ENCODE results near the gene ADAM12.

The ADAM12 gene

DNA sequence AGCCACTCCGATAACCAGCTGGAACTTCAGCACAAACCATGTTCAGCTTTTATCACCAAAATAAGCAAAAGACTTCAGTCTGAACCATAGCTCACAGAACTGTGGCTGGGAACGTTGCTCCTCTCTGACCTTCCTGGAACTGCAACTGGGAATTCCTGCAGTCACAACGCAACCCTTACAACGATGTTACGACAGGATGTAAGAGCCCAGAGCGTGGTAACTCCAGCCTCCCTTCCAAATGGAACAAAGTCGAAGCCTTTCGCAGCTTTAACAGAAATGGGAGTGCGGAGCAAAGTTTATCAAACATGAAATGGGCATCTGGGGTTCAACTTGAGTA lies 162.6 kb downstream of the ADAM12 start:
- no peak for FAIRE-seq
- no peak for TF ChIP-seq POLR2A (IDR thresholded peaks at IDR 0.05; ENCODE audit: low read depth, low read length)
- no peak for DNase-seq (ENCODE audit: insufficient read length, low spot score)

DNA sequence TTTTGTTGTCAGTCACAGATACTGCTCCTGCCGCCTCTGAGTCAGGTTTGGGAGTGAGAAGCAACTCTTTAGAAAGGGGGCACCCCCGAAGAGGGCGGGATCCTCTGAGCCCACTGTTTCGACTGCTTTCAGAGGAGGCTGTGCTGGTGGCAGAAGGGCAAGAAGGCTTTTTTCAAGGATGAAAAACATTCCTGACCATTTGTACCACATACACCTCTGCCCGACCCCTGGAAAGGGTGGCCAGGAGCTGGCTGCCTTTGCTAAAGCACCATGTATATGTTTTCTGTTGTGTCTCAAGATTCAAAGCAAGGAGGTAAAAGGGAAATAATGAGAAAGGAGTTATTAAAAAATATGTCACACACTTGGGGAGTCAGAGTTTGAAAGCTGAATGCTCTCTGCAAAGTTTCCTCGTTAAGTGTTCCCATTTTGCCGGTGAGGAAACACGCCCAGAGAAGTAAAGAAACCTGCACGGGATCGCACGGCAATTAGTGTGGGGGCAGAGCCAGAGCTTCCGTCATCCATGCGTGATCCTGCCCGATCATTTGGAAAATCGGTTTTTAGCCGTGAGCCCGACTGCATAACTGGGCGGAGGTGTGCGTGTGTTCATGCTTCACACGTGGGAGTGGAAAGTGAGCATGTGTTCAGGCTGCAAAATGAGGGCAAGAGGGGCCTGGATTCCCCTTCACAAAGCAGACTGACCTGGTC lies 163.2 kb downstream of the ADAM12 start:
- FAIRE-seq (no peak), DNase-seq (ENCODE audit: insufficient read length, low spot score) (no peak)
- no peak for TF ChIP-seq POLR2A (IDR thresholded peaks at IDR 0.05; ENCODE audit: low read depth, low read length)

DNA sequence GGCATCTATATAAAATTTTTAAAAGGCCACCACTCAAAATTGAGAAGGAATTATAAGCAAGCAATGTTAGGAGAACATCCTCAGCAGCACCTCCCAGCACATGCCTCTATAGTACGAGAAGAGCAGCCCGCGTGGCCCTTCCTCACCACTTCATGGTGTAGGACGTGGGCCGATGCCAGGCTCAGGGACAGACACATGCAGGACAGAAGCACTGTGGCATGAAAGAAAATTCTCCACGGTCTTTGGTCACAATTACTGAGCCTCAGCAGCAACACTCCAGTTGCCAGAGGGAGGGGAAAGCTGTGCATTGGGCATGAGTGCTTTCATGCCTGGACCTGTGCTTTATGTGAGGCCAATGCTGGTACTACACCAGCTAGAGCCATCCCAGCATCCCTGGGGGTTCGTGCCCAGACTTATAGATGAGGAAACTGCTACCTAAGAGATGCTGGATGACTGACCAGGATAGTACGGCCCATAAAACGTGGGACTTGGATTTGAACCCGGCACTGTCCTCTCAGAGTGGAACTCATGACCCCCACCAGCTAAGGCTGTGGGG lies 164.7 kb downstream of the ADAM12 start:
- FAIRE-seq: no peak
- TF ChIP-seq POLR2A (IDR thresholded peaks at IDR 0.05; ENCODE audit: low read depth, low read length): no peak

DNA sequence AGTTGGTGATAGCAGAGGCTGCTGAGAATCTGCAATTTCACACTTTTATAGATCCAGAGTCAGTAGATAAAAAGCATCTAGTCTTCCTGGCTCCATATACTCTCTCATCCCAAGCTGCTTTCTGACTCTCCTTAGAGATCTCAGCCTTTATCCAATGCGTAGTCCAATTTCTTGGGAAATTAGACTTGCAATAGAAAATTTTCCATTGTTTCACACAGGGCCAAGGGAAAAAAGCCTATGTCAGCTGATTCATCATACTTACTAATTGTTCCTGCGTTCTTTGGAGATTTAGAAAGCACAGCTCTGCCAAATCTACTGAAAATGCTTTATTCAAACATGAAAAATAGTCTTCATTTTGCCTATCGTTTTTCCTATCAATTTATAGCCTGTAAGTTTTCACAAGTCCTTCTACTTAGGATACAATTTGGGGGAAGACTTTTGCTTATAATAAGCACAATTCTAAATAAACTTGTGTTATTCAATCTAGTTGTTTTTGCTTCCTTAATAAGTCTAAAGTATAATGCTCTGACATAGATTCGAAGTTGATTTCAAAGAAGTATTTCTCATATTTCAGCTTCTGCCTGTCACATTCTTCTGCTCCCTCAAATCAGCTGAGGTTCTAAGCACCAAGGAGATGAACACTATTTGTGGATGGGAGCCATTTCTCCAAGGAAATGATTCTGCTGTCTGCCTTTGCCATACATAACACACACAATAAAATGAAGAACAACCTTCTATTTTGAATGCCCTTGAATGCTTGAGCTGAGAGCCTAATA lies 165.4 kb downstream of the ADAM12 start:
- DNase-seq (ENCODE audit: insufficient read length, low spot score) (no peak), FAIRE-seq (no peak)
- TF ChIP-seq POLR2A (IDR thresholded peaks at IDR 0.05; ENCODE audit: low read depth, low read length): no peak

More for the DNA sequence above, 164.7 kb downstream of the ADAM12 start:
- no peak for DNase-seq (ENCODE audit: insufficient read length, low spot score)

DNA sequence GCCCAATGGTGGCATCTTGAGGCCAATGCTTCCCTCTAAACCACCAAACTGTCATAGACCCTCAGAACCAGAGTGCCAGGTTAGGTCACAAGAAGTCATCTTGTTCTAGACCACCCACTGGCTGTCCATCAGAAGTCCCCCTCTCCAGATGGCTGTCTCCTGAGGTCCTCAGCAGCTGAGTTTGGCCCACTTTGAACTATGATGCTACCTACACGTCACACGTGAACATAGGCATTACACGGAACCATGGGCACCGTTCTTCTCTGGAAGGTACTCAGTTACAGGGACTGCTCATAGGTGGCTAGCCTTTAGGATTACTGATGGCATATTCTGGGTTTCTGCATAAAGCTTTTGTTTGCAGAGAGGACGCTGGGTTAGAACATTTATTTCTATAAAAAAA lies 166.4 kb downstream of the ADAM12 start:
- DNase-seq (ENCODE audit: insufficient read length, low spot score) (no peak), FAIRE-seq (no peak)
- TF ChIP-seq POLR2A (IDR thresholded peaks at IDR 0.05; ENCODE audit: low read depth, low read length): no peak

DNA sequence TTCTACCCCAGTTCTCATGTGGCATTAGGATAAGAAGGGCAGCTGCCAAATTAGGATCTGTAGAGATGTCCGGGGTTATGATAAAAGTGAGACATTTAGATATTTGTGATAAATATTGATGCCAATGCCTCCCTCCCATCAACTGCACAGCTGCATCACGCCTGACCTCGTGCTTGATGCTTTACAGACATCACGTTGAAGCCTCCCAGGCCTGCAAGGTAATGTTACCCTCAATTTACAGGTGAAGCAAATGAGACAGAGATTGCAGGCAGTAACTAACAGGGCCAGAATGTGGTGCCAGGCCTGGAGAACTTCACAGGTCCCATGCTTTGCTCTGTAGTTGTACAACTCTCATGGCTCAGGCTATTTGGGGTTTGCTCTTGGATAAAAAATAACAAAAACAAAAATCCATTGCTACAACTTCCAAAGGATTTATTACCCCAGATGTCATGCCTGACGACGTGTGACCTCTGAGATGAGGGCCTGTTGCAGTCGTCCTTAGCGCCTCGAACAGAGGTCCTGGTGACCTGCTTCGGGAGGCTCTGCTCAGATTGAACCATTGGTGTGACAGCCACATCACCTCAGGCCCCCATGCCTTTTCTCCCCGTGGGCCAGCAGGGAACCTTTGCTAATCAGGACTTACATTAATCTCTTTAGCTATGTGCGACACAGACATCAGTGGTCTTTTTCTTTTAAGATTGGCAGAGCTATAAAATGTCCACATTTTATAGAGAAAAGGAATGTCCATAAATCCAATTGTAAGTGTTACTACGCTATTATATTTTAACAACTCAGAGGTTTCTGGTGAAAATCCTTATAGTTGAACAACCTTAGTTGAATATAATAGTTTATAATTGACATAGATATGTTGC lies 169.3 kb downstream of the ADAM12 start:
- no peak for FAIRE-seq

DNA sequence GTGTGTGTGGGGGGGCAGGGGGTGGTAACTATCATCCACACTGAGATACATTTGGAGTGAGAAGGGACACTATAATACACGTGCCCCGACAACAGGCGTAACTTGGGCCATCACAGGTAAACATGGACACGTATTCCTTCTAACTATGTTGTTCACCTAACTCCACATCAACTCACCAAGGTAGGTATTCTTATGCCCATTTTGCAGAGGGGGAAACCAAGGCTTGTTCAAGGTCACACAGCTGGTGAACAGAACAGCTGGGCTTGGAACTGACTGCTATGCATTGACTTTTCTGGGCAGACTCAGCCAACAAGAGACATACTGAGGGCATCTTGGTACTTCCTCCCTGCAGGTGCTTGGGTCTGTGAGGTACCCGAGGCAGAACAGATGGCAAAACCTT lies 170.1 kb downstream of the ADAM12 start:
- DNase-seq (ENCODE audit: insufficient read length, low spot score) (no peak), FAIRE-seq (no peak)
- TF ChIP-seq POLR2A (IDR thresholded peaks at IDR 0.05; ENCODE audit: low read depth, low read length): no peak

More for the DNA sequence above, 169.3 kb downstream of the ADAM12 start:
- TF ChIP-seq POLR2A (IDR thresholded peaks at IDR 0.05; ENCODE audit: low read depth, low read length): no peak
- no peak for DNase-seq (ENCODE audit: insufficient read length, low spot score)

DNA sequence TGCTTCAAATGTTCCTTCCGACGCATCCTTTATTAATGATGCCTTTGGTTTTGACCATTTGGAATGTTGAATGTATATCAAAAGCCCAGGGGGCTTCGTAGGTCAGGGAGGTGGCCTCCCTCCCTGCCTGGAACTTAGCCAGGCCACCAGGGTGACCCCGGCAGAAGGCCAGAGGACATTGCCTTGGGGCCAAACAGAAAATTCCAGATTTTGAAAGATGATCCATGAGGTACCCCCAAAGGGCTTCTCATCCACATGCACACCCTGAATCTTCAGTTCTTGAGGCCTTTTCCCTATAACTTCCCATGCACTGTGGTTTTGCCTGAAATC lies 171.7 kb downstream of the ADAM12 start:
- FAIRE-seq (no peak), DNase-seq (ENCODE audit: insufficient read length, low spot score) (no peak)
- TF ChIP-seq POLR2A (IDR thresholded peaks at IDR 0.05; ENCODE audit: low read depth, low read length): no peak

DNA sequence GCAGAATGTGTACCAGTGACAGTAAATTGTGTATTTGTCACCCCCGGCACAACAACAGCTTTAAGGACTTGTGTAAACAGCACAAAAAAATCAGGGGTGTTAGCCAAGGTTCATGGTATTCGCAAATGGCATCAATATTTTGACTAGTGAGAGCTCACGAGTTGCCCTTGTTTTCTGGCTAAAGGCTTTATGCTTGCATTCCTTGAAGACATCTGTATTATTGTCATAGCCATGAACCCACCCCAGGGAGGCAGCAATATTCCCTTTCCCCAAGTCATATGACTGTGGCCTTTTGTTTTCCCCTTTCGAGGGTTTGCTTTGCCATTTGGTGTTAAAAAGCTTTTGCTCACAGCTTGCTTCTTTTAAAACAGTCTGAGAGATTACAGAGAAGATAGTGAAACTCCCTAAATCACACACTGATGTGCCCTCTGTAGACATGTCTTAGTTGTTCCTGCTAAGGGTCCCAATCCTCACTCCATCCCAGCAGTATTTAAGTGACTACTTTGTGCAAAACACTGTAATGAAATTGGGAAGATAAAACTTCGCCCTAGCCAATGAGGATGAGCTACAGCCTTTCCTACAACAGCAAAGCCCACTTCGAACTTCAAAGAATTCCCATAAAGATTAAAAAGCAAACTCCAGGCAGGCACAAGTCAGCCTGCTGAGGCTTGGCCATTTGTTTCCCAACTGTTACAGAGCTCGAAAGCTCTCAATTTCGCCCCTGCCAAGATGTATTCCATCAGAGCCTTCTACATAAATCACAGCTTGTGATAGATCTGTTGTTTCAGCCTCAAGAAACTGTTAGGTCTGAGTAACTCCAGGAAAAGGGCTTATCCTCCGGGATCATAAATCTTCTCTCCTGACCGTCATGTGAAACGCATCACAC lies 172.3 kb downstream of the ADAM12 start:
- peak; percentile 61 for FAIRE-seq

DNA sequence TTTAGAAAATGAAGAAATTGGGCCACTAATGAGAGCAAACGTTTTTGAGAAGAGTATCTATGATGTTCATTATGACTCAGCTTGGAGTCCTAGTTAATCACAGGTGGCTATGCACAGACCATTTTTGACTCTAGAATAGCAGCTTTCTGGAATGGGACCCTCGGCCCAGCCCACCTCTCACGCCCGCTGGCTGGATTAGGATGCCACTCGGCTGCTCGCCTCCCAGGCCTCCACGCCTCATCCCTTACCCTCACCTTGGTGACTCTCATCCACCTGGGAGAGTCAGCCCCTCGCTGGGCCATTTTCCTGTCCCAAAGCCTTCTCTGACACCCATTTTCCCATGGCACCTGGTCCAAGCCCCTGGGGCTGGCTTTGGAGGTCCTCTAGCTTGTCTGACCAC lies 173.6 kb downstream of the ADAM12 start:
- TF ChIP-seq POLR2A (IDR thresholded peaks at IDR 0.05; ENCODE audit: low read depth, low read length): no peak
- no peak for FAIRE-seq
- no peak for DNase-seq (ENCODE audit: insufficient read length, low spot score)

More for the DNA sequence above, 172.3 kb downstream of the ADAM12 start:
- no peak for TF ChIP-seq POLR2A (IDR thresholded peaks at IDR 0.05; ENCODE audit: low read depth, low read length)
- no peak for DNase-seq (ENCODE audit: insufficient read length, low spot score)

DNA sequence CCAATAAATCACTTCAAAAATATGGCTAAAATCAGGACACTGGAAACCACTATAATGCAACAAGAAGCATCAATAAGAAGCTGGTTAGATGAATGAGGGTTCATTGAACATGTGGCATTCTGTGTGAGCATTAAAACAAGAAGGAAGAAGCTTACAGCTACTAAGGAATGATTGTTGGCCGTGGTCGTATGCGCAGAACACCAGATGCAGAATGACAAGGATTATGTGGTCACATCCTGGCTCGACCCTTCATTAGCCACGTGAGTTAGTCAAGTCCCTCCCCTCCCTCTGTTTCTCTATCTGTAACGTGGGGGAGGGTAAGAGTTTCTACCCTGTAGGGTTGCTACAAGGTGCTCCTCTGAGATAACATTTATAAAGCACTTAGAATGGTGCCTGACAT lies 174.3 kb downstream of the ADAM12 start:
- no peak for TF ChIP-seq POLR2A (IDR thresholded peaks at IDR 0.05; ENCODE audit: low read depth, low read length)
- DNase-seq (ENCODE audit: insufficient read length, low spot score): no peak
- no peak for FAIRE-seq

DNA sequence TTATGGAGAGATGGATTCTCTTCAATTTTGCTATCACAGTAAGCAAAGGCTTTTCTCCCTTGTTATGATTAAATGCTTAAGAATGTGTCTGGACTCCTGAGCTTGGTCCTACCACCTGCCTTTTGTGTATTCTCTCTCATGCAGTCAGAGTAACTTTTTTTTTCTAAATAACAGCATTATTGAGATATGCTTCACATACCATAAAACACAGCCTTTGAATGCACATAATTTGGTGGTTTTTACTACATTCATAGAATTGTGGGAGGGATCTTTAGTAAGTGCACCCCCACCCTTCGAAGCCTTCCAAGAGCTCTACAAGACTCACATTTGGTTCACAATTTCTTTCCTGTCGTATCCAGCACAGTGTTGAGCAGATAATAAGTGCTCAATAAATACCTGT lies 175.5 kb downstream of the ADAM12 start:
- FAIRE-seq: peak; percentile 48
- DNase-seq (ENCODE audit: insufficient read length, low spot score): no peak
- TF ChIP-seq POLR2A (IDR thresholded peaks at IDR 0.05; ENCODE audit: low read depth, low read length): no peak

DNA sequence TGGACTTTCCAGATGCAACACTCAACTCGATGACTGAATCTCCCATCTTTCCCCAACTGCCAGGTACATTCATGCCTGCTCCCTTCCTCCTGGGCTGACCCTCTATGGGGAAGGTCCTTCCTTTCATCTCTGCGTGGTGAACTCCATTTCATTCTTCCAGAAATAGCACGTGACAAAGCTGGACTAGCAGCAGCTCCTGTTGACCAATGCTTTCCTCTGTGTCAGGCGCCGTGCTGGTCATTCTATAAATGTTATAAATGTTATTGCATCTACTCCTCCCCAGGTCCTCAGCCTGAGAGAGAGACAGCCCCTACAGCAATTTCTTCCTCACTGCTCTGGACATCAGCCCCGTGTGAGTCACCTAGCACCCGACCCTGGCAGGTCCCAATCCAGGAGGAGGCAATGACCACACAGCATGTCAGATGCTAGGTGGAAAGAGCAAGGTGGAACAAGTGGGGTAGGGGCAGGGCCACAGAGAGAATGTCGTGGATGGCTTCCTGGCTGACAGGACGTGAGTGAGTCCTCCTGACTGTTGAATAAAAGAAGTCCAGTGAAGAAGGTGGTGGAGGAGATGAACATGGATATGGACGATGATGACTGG lies 178.1 kb downstream of the ADAM12 start:
- DNase-seq (ENCODE audit: insufficient read length, low spot score): no peak

More for the DNA sequence above, 178.1 kb downstream of the ADAM12 start:
- FAIRE-seq: no peak
- TF ChIP-seq POLR2A (IDR thresholded peaks at IDR 0.05; ENCODE audit: low read depth, low read length): no peak

All from H54 (cell line).